HG03039 (cell line): ENCODE data around the gene TMEM235.

ENCODE experiments used
- ATAC-seq: cut with Tn5 transposase; IDR thresholded peaks from one replicate; pipeline ENCODE4 v1.9.1; 2021; ENCODE audit warnings: mild to moderate bottlenecking, moderate library complexity; ENCODE audit not compliant: unreplicated experiment

The TMEM235 gene

GRCh38 chr17:78230996-78231935 lies at the start of gene TMEM235:
Gene TMEM235, plus strand, starts transcription at chr17:78231631. Its CDS starts 393 bp downstream, at chr17:78232024.
- ATAC-seq: no peak

DNA sequence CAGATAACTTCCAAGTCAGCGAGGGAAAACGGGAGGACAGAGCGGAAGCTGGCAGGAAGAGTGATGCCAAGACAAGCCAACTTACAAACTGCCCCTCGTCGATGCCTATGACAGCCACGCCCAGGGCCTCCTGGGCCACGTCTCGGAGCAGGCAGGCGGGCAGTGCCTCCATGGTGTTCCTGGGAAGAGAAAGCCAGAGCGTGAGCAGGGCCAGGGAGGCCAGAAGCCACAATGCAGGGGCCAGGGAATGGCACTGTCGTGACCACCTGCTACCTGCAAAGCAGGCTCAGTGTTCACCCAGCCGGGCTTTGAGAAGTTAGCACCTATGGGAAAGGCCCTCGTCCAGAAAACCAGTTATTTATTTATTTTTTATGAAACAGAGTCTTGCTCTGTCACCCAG lies 48.9 kb upstream of the TMEM235 start:
- ATAC-seq: no peak

DNA sequence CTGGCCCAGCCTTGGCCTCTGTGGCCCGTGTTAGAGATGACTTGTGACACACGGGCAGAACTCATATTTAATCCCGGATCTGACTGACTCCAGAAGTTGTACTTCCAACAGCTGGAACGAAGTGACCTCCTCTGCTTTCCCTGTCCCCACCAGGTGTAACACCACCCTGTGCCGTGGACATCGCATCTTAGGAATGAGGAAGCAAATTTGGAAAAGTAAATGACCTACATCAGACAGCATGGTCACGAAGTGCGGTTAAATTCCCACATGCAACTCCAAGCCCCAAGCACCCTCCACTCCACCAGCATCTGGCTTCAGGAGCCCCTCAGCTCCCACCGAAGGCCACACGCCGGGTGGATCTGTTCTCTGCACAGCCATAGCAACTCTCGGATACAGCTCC lies 47.5 kb upstream of the TMEM235 start:
- ATAC-seq: no peak

DNA sequence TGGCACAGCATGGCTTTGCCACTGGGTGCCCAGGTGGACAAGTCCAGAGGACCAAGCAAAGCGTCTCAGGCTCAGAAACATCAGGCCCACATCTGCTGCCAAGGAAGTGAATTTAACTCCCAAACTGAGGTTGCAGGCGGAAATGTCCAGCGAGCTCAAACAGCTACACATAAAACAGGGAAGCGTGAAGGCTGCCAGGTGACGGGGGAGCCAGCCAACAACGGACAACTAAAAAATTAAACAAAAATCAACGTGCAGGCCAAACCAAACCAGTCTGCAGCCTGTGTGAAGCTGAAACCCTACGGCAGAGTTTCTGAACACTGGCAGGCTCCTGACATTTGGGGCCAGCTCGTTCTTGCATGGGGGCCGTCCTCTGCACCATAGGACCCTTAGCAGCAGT lies 47.1 kb upstream of the TMEM235 start:
- ATAC-seq: no peak

GRCh38 chr17:78184868-78185267 lies 46.6 kb upstream of the TMEM235 start:
- no peak for ATAC-seq

DNA sequence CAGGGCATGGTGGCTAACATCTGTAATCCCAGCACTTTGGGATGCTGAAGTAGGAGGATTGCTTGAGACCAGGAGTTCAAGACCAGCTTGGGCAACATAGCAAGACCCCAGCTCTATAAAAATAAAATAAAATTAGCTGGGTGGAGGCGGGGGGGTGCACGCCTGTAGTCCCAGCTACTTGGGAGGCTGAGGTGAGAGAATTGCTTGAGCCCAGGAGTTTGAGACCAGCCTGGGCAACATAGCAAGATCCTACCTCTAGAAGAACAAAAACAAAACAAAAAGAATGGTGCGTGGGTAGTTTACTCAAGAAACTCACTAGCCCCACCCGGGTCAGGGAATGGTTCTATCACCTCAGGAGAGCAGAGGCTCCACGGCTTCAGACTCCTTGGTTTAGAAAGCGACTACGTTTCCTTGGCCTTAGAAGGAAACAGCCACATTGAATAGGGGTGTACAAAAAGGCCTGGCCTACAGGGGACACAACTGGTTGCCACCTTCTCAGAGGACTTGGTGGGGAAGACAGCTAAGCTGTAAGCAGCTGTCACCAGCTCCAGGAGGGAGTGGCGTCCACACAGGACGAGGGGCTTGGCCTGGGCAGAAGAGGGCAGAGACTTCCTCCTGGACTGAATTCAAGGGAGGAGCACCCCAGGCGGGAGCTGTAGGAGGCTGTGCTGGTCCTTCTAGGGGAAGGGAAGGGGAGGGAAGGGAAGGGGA lies 45.3 kb upstream of the TMEM235 start:
- ATAC-seq: no peak

DNA sequence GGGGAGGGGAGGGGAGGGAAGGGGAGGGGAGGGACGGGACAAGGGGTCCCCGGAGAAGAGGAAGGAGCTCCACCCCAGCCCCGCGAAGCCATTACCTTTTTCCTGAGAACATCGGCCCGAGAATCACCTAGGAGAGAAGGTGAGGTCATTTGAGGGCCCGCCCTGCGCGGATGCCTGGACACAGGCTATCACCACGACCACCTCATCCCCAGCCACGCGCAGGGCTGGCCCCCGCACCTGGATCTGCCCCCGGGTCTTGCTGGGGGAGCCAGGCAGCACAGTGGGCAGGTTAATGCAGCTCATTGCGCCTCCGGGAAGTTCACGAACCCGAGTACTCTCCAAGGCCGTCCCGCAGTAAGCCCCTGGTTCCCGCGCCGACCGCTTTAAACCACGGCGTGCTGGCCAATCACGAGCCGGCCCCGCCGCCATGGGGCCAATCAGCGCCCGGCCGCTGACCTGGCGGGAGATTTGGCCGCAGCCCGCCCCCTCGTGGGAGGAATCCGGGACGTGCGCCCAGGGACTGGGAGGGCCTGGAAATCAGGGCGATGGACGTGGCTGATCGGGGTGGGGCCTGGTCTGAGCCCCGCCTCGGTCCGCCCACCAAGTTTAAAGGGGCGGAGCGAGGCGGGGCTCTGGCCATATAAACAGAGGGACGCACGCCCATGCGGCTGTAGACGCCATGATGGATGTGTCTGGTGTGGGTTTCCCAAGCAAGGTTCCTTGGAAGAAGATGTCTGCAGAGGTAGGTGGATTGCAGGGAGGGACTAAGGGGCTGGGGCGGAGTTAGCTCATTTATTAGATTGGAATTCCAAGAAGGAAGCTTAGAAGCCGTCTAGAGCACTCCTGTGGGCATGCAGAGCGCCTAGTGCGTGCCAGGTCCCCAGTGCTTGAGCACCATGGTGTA lies 44.5 kb upstream of the TMEM235 start, which contains the start of the genes AFMID and TK1:
Gene AFMID (plus strand): TSS at position 671 of the 904 bp plus-strand sequence. CDS start 9 bp downstream, at position 680.
Gene TK1 (minus strand): TSS at position 361 of the 904 bp plus-strand sequence. CDS start 58 bp downstream, at position 303.
- ATAC-seq: peak; percentile 79

DNA sequence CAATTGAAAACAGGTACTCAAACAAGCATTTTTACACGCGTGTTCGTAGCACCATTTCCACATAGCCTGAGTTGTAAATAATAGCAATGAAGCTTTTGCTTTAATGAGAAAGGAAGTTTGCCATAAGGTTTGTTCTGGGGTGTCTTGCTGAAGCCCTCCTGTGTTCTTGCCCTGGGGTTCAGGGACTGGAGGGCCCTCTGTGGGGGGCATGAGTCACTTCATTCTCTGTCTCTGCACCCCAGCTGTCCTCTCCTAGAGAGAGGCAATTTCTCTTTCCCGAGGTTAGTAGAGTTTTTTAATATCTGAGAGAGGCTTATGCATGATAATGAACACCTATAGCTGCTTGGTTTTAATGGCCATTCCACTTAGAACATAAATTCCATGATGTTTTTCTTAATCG lies 34.7 kb upstream of the TMEM235 start:
- no peak for ATAC-seq

GRCh38 chr17:78197147-78197832 lies 34.1 kb upstream of the TMEM235 start:
- no peak for ATAC-seq

GRCh38 chr17:78200451-78200850 lies 31.0 kb upstream of the TMEM235 start:
- no peak for ATAC-seq

GRCh38 chr17:78202666-78203065 lies 28.8 kb upstream of the TMEM235 start:
- no peak for ATAC-seq

DNA sequence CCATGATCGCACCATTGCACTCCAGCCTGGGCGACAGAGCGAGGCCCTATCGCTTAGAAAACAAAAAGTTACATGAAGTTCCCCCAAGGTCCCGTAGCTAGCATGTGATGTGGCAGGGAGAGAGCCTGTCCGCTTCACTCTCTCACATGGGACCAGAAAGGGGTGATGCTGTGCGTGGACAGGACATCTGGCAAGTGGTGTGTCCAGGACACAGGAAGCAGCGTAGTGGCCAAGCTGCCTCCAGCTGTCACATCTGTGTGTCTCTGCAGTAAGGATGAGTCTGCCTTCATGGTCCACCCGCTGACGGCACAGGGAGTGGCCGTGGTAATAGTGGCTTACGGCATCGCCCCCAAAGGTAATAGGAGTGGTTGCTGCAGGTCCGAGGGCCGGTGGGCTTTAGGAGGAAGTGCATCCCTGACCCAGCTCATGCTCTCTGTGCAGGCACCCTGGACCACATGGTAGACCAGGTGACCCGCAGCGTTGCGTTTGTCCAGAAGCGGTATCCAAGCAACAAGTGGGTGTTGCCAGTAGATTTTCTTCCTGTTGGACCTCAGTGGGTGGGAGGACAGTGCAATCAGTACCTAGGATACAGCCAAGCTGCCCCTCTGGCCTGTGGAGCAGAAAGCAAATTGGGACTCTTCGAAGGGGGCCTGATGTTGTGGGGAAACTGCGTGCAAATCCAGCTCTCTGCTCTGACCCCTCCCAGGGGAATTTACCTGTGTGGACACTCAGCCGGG lies 26.9 kb upstream of the TMEM235 start:
- ATAC-seq: no peak

DNA sequence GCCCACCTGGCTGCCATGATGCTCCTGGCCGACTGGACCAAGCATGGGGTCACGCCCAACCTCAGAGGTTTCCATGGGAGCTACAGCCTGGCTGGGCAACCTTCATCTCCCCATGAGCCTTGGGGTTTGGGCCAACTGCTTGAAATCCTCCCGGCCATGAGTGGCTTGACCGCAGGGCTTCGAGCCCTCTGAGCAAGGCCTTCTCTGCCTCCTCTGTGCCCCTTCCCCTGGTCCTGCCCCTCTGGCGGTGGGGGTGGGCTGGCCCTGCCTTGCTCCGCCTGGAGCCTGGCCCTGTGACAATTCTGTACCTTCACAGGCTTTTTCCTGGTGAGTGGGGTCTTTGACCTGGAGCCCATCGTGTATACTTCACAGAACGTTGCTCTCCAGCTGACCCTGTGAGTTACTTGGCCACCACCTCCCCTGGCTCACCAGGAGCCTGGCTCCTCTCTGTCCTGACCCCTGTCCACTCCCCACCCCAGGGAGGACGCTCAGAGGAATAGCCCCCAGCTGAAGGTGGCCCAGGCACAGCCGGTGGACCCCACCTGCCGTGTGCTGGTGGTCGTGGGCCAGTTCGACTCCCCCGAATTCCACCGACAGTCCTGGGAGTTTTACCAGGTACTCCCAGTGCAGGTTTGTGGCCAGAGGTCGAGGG lies 26.2 kb upstream of the TMEM235 start:
- no peak for ATAC-seq

- no peak for ATAC-seq
Observed at GRCh38 chr17:78206298-78206697, 25.1 kb upstream of the TMEM235 start.

DNA sequence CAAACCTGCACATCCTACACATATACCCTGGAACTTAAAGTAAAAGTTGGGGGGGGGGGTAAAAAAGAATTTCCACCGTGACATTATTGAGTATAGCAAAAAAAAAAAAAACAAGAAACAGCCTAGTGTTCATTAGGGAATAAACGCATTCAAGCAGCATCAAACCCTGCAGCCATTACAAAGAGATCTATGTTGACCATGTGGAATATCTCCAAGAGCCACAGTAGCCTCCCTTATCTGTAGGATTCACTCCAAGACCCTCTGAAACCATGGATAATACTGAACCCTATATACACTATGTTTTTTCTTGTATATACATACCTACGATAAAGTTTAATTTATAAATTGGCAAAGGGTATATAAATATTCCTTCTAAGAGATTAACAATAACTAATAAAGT lies 22.9 kb upstream of the TMEM235 start:
- ATAC-seq: no peak

DNA sequence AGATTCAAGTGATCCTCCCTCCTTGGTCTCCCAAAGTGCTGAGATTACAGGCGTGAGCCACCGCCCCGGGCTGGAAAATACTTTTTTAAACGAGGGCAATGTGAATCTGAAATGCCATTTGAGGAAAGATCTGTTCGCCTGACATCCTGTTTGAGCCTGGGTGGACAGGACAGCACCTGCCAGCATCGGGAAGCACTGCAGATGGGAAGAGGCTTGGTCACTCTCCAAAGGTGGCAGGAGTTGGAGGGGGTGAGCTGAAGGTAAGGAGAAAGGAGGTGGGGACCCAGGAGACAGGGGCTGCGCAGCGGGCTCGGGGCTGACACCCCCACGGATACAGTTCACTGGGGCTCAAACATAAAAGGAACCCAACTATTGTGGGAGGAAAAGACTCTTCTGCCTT lies 21.3 kb upstream of the TMEM235 start:
- ATAC-seq: no peak

GRCh38 chr17:78211032-78211431 lies 20.4 kb upstream of the TMEM235 start:
- ATAC-seq: no peak

DNA sequence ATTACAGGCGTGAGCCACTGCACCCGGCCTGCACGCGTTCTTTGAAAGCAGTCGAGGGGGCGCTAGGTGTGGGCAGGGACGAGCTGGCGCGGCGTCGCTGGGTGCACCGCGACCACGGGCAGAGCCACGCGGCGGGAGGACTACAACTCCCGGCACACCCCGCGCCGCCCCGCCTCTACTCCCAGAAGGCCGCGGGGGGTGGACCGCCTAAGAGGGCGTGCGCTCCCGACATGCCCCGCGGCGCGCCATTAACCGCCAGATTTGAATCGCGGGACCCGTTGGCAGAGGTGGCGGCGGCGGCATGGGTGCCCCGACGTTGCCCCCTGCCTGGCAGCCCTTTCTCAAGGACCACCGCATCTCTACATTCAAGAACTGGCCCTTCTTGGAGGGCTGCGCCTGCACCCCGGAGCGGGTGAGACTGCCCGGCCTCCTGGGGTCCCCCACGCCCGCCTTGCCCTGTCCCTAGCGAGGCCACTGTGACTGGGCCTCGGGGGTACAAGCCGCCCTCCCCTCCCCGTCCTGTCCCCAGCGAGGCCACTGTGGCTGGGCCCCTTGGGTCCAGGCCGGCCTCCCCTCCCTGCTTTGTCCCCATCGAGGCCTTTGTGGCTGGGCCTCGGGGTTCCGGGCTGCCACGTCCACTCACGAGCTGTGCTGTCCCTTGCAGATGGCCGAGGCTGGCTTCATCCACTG lies 17.3 kb upstream of the TMEM235 start, which contains the start of gene BIRC5:
Gene BIRC5 (plus strand): TSS at position 238 of the 690 bp plus-strand sequence. CDS start 64 bp downstream, at position 302.
- peak; percentile 74 for ATAC-seq
